Measurements from ENCODE around the gene TTLL1.

The TTLL1 gene

GRCh38 chr22:43014316-43014868 lies 74.8 kb downstream of the TTLL1 start:
- no peak for TF ChIP-seq CTCF (IDR thresholded peaks at IDR 0.05)

- no peak for TF ChIP-seq CTCF (IDR thresholded peaks at IDR 0.05)
These were observed 75.6 kb downstream of the TTLL1 start for GRCh38 chr22:43013355-43014315.

GRCh38 chr22:43012390-43012789 lies 76.8 kb downstream of the TTLL1 start:
- no peak for TF ChIP-seq CTCF (IDR thresholded peaks at IDR 0.05)

- no peak for TF ChIP-seq CTCF (IDR thresholded peaks at IDR 0.05)
These were observed 78.1 kb downstream of the TTLL1 start for GRCh38 chr22:43011079-43011478.

- TF ChIP-seq CTCF (IDR thresholded peaks at IDR 0.05), result no peak
These were observed 79.7 kb downstream of the TTLL1 start for GRCh38 chr22:43009444-43009843.

GRCh38 chr22:43008921-43009320 lies 80.3 kb downstream of the TTLL1 start:
- TF ChIP-seq CTCF (IDR thresholded peaks at IDR 0.05), result no peak

- no peak for TF ChIP-seq CTCF (IDR thresholded peaks at IDR 0.05)
These were observed 80.7 kb downstream of the TTLL1 start for GRCh38 chr22:43008509-43008908.

Measured in LNCAP (cell line).